NK-92 treated with Interleukin-12 subunit alpha and Interleukin-12 subunit beta, amount 100 ng/mL, for 24 hours (cell line): ENCODE data around the gene NCS1.
A peak's percentile ranks its signal among the peaks of the same experiment; 100 is the strongest.

Source experiments
- DNase-seq: peaks from one replicate; lab custom pipeline; 2025; lab: John Stamatoyannopoulos, UW

The NCS1 gene

DNA sequence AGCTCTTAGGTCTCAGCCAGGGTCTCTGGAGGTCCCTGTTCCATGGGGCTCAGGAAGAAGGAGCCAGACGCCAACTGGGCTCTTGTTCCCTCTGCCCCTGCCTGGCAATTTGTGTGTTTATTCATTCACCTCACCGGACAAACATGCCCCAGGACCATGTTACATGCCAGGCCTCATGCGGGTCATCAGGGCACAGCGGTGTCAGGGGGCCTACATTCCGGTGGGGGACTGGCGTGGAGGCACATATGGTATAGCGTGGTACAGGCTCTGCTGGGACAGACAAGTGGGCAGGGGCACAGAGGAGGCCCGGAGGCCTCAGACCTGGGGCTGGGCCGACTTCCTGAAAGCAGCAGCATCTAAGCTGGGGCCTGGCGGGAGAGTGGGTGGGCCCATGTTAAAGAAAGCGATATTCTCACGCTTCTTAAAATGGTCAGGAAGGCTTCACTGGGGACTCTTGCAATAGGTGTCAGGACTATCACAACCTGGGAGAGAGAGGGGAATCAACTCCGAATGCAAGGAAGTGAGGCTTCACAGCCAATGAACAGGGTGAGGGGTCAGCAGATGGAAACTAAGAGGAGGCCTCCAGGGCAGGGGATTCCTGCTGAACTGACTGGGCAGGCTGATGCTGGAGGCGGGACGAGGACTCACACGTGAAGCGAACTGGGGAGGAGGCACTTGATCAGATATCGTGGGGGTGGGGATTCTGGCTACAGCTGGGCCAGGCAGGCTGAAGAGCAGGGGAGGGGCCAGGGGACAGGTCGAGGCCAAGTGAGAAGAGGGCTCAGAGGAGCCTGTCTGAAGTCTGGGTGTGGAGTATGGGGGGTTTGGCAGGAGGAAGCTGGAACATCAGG lies 41.9 kb downstream of the NCS1 start:
- no peak for DNase-seq

DNA sequence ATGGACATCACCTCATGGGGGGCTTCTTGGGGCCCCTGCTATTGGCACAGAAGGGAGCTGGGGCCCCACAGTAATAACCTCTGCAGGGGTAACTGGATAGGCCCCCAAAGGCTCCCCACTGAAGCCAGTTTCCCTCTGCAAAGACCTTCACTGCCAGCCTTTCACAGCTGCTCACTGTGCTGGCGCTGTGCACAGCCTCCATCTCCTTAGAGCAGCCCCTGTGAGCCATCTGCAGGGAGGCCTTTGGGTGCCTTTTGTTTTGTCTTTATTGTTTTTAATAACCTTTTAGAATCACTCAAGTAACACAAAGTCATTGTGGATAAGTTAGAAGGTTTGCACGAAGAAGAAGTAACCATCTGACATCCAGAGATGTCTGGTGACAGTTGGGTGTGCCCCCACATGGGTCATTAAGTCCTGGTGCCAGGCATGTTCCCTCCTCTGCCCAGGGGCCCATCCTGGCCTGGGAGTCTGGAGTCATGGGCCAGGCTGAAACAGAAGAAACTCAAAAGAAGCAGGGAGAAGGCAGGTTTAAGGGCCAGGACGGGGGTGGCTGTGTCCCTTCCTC lies 42.7 kb downstream of the NCS1 start:
- no peak for DNase-seq

DNA sequence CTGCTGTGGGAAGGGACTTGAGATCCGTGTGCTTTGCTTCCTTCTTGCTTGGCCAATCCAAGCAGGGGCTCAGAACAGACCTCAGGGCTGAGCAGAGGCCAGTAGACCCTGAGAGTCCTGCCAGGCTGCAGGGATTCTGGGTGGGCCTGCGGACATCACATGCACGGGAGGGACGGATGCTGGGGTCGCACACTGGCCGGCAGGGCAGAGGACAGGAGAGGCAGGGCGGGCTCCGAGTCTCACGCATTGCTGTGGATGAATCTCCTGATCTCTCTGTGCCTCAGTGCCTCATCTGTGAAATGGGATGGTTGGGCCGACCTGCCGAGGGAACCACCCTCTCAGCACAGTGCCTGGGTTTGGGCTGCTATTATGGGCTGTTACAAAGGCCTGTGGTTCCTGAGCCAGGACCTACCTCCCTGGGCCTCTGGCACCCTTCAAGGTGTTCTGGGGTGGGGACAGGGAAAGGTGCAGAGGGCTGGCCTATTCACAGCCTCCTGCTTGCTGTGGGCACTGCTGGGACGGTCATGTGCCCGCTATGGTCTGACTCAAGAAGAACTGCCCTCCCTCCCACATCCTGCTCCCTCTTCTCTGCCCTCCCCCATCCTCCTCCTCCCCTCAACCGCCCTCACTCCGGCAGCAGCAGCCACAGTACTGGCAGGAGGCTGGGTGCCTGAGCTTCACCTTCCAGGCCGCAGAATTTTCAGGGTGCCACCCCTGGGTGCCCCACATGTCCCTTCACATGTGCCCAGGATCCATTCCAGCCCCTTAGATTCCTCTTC lies 43.3 kb downstream of the NCS1 start:
- no peak for DNase-seq

DNA sequence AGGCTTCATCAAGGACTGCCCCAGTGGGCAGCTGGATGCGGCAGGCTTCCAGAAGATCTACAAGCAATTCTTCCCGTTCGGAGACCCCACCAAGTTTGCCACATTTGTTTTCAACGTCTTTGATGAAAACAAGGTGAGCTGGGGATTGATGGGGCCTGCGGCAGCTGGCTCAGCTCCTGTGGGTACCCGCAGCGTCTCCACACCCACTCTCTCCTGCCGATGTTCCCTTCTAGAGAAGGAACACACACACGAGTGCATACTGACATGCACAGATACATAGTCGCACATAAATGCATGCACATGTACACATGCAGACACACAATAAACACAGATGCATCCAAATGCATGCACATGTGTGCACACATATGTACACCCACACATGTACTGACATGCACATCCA lies 45.6 kb downstream of the NCS1 start:
- no peak for DNase-seq

DNA sequence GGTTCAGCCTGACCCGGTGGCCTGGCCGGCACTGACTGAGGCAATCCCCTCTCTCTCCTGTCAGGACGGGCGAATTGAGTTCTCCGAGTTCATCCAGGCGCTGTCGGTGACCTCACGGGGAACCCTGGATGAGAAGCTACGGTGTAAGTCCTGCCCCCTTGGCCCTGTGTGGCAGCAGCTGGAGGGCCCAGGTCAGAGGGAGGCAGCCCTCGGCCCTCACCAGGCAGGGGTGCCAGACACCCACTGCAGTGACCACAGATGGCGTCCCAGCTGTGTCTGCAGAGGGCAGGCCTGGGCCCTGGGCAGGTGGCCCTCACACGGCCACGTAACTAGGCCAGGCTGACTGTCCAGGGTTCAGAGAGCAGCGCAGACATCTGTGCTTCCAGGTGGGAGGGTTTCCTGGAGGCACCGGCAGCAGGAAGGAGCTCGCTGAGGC lies 47.5 kb downstream of the NCS1 start:
- no peak for DNase-seq

DNA sequence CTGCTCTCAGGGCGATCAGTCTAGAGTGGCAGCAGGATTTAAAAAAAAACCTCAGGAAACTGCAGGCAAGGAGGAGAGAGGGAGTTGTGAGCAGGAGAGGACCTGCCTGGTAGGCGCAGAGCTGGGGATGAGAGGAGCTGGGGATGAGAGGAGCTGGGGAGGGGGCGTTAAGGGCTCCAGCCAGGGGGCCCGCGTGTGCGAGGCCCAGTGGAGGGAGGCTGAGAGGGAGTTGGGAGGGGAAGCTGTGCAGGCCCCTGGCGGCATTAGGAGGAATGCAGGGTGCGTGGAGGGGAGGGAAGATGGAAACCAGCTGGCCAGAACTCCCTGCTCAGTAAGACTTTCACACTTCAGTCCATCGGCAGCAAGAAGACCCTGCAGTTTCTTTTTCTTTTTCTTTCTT lies 48.1 kb downstream of the NCS1 start:
- DNase-seq, result no peak

DNA sequence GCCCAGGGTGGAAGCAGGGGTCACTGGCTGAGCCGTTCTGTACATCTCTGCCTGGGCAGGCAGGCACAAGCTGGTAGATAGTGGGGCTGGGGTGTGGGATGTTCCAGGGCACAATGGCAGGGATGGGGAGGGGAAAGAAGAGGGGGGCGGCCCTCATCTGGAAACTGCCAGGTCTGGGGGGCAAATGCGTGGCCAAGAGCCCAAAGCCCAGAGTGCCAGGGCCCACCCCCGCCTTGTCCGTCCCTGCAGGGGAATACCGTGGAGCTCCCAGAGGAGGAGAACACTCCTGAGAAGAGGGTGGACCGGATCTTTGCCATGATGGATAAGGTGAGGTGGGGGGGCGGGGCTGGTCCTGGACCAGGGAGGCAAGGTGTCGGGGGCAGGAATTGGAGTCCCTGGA lies 50.6 kb downstream of the NCS1 start:
- no peak for DNase-seq

DNA sequence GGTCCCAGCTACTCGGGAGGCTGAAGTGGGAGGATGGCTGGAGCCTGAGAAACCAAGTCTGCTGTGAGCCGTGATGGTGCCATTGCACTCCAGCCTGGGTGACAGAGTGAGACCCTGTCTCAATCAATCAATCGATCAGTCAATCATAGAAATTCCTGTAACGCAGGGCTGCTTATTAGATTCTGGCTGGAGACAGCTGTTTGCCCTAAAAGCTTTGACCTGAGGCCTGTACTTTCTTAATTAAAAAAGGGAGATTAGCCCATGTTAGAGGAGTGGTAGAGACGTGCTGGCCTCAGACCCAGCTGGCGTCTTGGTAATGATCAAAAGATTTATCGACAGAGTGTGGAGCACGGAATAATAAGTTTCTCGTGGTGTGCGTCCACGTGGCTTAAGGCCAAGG lies 52.9 kb downstream of the NCS1 start:
- DNase-seq, result no peak

DNA sequence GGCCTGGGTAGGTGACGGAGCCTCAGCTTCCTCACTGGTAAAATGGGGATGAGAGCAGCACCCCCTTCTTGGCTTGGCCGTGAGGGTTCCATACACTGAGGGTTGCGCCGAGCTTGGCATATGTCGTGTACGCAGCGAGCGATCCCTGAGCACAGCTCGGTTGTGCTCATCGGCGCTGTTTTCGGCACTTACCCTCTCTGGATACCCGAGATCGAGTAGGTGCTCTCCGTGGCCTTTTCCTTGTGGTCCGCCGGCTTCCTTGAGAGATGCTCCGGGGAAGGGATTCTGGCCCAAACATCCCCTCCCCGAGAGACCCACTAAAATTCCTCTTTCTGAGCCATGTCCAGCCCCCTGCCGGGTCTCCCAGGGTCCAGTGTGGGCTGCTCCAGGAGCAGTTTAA lies 53.4 kb downstream of the NCS1 start:
- DNase-seq, result no peak

DNA sequence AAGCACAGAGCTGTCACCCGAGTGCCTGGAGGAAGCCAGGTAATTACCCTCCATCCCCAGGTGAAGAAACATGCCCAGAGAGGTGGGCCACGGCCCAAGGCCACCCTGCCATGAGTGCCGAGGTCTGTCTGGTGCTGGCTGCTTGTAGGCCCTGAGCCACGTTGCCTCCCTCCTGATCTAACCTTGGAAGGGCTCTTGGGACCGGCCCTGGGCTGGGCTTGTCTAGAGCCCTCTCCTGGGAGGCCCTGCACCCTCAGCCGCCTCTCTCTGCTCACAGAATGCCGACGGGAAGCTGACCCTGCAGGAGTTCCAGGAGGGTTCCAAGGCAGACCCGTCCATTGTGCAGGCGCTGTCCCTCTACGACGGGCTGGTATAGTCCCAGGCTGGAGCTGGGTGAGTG lies 53.9 kb downstream of the NCS1 start:
- no peak for DNase-seq

DNA sequence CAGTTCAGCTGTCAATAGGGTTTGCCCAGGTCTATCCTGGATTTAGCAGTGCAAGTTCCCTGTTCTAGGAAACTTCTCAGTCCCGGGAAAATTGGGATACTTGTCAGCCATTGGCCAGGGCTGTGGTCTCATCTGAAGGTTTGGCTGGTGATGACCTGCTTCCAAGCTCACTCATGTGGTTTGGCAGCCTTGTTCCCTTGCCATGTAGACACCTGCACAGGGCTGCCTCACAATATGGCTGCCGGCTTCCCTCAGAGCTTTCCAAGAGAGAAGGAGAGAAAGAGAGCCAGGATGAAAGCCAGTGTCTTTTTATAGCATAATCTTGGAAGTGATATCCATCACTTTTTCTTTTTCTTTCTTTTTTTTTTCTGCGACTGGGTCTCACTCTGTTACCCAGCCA lies 55.6 kb downstream of the NCS1 start:
- no peak for DNase-seq

DNA sequence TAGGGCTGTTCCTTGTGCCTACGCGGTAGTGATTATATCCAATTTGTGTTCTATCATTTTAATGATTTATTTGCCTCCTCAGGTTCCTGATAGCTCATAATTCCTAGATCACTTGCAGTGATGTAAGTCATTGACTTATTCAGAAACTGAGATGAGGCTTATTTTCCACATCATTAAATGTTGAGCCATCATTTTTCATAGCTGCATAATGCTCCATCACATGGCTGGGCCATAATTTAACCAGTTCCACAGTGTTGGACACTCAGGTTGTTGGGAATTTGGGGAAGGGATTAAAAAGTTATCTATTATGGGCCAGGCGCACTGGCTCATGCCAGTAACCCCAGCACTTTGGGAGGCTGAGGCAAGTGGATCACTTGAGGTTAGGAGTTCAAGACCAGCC lies 57.6 kb downstream of the NCS1 start:
- no peak for DNase-seq

DNA sequence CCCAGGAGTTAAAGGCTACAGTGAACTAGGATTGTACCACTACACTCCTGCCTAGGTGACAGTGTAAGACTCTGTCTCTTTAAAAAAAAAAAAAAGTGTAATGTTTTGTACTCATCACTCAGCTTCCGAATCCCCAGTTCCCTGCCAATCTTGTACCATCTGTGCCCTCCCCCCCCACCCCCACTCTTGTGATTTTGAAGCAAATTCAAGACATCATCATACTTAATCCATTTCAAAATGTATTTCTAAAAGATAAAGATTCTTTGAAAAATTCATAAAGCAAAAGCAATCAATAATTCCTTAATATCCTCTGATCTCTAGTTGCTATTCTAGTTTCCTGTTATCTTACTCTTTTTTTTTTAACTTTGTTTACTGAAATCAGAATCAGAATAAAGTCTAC lies 58.4 kb downstream of the NCS1 start:
- no peak for DNase-seq

DNA sequence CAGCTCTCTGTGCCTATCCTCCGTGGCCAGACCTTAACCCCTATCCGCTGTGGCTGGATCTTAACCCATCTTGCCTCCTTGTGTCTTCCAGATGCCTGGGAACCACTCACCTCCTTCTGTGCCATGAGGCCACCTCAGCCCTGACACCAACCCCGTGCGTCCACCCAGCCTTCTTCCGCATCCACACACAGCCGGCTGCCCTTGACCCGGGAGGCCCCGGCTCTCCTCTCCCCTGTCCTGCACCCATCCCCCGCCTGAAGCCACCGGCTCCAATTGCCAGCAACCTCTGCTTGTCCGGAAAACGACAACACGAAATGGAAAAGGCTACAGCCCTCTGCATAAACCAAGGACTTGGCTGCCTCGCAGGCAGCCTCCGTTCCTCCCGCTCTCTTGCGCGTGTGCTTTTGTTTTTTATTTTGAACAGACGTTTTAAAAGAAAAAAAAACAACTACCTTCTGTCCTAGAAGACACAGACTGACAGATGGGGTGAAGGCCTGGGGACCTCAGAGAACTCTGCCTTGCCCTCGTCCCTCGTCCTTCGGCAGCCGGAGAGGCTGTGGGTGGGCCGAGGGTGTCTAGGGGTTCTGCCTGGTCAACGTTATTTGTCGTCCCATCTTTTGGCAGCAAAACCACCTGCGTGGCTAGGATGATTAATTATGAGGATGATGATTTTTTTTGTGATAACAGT lies 60.8 kb downstream of the NCS1 start:
- DNase-seq, result no peak

DNA sequence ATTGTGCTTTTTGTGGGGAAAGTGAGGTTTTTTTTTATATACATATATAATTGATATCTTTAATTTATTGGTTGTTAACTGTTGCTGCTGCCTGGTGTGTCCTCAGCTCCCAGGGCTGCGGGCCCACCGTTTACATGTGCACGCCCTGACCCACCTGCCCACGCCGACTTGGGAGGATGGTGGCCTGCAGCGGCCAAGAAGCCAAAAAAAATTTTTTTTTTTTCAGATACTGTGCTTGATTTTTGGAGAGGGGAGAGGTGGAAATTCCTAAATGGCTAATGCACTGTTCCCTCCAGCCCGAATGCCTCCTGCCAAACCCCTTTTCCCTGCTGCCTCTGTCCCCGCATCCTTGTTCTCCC lies 61.4 kb downstream of the NCS1 start:
- DNase-seq, result no peak

DNA sequence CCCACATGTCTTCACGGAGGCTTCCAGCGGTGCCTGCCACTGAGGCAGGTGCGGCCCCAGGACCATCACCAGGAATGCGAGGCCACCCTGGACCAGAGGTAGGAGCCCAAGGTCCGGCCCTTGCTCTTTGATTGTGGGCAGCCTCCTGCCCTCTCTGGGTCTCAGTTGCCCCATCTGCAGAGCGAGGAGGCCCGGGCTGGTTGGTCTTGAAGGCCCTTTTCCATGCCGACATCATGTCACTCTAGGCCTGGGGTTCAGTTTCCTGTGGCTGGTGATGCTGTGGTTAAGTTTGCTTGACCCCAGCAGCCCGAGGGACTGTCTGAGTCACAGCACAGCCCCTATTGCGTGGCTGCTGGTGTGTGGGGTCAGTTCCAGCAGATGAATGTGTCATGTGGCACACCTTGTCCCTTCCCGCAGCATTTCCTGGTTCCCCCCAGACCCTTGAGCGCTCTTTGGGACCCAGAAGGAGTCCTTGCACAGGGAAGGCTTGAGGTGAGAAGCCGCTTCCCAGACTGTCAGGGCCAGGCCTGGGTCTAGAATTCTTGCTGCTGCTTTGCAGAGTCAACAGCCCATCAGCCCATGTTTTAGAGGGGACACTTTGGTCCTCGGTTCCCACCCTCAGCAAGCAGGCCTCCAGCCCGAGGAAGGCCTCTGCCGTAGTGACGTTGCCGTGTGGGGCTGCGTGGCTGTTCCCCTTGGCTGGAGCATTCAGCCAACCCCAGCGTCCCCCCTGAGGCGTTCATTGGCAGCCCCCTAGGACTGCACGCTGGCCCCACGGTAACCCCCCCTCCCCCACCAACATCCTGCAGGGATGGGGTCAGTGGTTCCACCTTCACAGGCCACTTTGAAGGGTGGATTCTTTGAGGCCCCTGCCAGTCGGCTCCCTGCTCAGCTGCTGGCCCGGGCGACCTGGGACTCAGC lies 62.4 kb downstream of the NCS1 start:
- DNase-seq, result no peak

DNA sequence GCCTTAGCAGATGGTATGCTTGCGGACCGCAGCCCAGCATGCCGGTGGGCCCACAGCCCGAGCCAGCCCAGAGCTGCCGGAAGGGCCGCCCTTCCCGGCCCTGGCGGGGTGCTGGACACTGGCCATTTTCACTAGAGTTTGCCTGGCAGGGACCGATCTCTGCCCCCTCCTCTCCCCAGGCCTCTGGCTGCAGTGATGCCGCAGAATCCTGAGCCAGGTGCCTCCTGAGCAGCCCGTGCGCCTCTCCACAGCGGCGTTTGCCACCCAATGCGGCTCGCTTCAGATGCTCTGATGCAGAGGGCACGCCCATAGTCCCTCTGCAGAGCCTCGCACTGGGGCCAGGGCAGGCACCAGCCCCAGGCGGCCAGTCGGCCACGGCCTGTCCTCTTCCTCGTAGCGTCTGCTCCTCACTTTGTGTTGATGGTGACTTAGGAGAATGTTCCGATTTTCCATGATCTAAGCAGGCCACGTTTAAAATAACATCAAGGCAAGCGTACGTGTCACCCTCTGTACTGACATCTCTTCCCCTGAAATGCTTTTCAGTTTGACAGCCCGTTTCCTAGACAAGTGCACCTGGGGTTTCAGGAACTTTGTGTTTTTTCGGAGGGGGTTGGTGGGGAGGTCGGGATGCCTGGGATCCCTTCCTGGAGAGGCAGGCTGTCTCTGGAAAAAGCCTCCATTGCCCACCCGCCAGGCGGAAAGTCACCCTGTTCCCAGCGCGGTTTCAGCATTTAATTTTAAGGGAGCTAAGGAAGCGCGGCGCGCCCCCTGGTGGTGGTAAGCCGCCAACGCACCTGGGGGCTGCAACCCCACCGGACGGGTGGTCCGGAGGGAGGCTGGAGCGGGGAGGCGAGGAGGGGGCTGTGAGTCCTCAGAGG lies 63.6 kb downstream of the NCS1 start:
- DNase-seq, result peak; percentile 12

DNA sequence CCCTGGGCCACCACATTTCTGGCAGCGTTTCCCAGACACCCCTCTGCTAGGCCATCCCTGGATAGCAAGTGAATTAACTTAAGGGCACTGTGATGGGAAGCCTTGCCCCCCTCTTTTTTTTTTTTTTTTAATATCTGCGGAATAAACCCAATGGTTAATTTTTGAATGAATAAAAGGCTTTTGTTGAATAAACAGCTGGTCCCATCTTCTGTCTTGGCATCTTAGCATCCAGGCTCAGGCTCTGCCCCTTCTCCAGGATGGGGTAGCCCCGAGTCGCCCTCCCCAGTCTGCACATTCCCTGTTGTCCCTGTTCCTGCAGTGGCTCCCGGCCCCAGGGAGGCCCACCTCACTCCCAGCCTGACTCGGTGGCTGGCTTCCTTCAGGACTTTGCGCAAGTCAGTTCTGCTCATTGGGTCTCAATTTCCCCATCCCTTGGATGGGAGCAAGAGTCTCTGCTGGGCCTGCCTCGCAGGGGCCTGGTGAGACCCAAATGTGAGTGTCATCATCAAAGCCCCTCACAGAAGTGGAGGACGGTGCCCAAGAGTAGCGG lies 64.3 kb downstream of the NCS1 start:
- no peak for DNase-seq

DNA sequence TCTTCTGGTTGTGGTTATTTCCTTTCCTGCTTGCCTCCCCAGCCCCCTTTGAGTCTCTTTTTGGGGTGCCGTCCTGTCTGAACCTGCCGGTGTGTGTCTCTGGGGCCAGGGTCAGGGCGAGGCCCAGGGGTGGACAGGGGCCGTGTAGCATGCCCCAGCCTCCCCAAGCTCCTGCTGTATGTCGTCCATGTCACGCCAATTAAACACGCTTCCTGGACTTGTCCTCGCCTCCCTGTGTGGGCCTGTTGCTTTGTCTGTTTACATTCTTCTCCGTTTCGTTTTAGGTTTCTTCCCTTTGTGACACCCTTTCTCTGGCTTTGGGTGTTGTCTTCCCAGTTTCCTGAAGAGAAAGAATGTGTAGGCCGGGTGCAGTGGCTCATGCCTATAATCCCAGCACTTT lies 64.9 kb downstream of the NCS1 start:
- DNase-seq, result no peak
